T-helper 2 cell treated with Interferon-gamma antibody and Interleukin-4, amounts not matched to agents 5 μg/mL and 100 μg/mL, for 36 hours (primary cell): ENCODE data around the gene ZMYM5.
A peak's percentile ranks its signal among the peaks of the same experiment; 100 is the strongest.
"Not testable (repeated sequence)": the region's sequence is repeated elsewhere in the genome, so short reads cannot be mapped to it uniquely, and the experiment has no call there.

Experiments used
- DNase-seq: peaks from one replicate; pipeline ENCODE4 v3.0.0; 2021; ENCODE audit warnings: low spot score
- H3K27ac Mint-ChIP-seq: one replicate; pipeline ENCODE4 v1.8.0; 2021; ENCODE audit warnings: mild to moderate bottlenecking, mixed read lengths
- H3K27me3 Mint-ChIP-seq: one replicate; pipeline ENCODE4 v1.8.0; 2021; ENCODE audit warnings: low read depth, mixed read lengths
- H3K36me3 Mint-ChIP-seq: one replicate; pipeline ENCODE4 v1.8.0; 2021; ENCODE audit warnings: low read depth, mixed read lengths
- H3K4me1 Mint-ChIP-seq: one replicate; pipeline ENCODE4 v1.8.0; 2021; ENCODE audit warnings: low read depth, mixed read lengths
- H3K4me3 Mint-ChIP-seq: one replicate; pipeline ENCODE4 v1.8.0; 2022; ENCODE audit warnings: mild to moderate bottlenecking, moderate library complexity, mixed read lengths
- H3K9me3 Mint-ChIP-seq: one replicate; pipeline ENCODE4 v1.8.0; 2021; ENCODE audit warnings: mixed read lengths

Gene ZMYM5

GRCh38 chr13:19810151-19810550 is 53.3 kb downstream of the ZMYM5 start:
- Mint-ChIP-seq H3K36me3 (peaks cover 8% of the 10 kb centered on the region), H3K27me3 (no peaks in the 10 kb centered on the region), H3K9me3 (no peaks in the 10 kb centered on the region), H3K4me3 (no peak overlapping the region), H3K27ac (no peak overlapping the region), H3K4me1 (peaks cover 2% of the 10 kb centered on the region)
- no peak for DNase-seq

- no peaks in the 10 kb centered on the region for H3K27me3 Mint-ChIP-seq
- H3K4me3 Mint-ChIP-seq = no peak overlapping the region
- no peaks in the 10 kb centered on the region for H3K4me1 Mint-ChIP-seq
- H3K9me3 Mint-ChIP-seq = no peaks in the 10 kb centered on the region
- no peak for DNase-seq
- H3K27ac Mint-ChIP-seq = no peak overlapping the region
- peaks cover 1% of the 10 kb centered on the region for H3K36me3 Mint-ChIP-seq
Measured at GRCh38 chr13:19805765-19806164, 57.7 kb downstream of the ZMYM5 start.

GRCh38 chr13:19795956-19796355 is 67.5 kb downstream of the ZMYM5 start:
- Mint-ChIP-seq H3K27me3 (no peaks in the 10 kb centered on the region), H3K27ac (no peak overlapping the region), H3K36me3 (no peaks in the 10 kb centered on the region), H3K4me3 (no peak overlapping the region), H3K9me3 (no peaks in the 10 kb centered on the region), H3K4me1 (no peaks in the 10 kb centered on the region)
- DNase-seq = no peak

GRCh38 chr13:19794631-19795030 is 68.8 kb downstream of the ZMYM5 start:
- Mint-ChIP-seq H3K36me3 (no peaks in the 10 kb centered on the region), H3K4me1 (no peaks in the 10 kb centered on the region), H3K27me3 (no peaks in the 10 kb centered on the region), H3K9me3 (no peaks in the 10 kb centered on the region), H3K4me3 (no peak overlapping the region), H3K27ac (no peak overlapping the region)
- no peak for DNase-seq

- H3K4me1 Mint-ChIP-seq = no peaks in the 10 kb centered on the region
- no peaks in the 10 kb centered on the region for H3K27me3 Mint-ChIP-seq
- no peak for DNase-seq
- no peaks in the 10 kb centered on the region for H3K9me3 Mint-ChIP-seq
- H3K4me3 Mint-ChIP-seq = no peak overlapping the region
- no peaks in the 10 kb centered on the region for H3K36me3 Mint-ChIP-seq
- H3K27ac Mint-ChIP-seq = no peak overlapping the region
Measured at GRCh38 chr13:19791953-19792537, 71.4 kb downstream of the ZMYM5 start.

GRCh38 chr13:19782727-19783682 is 80.4 kb downstream of the ZMYM5 start, which contains the start of gene PSPC1:
Gene PSPC1, minus strand, starts transcription at chr13:19782945. Its CDS starts 188 bp downstream, at chr13:19782757.
- not testable (repeated sequence) for H3K9me3 Mint-ChIP-seq, H3K4me1 Mint-ChIP-seq, H3K27me3 Mint-ChIP-seq
- Mint-ChIP-seq H3K27ac (peak within 1 kb of the TSS; percentile 99), H3K4me3 (peak within 1 kb of the TSS; percentile 99), H3K36me3 (peaks cover 12% of the 10 kb centered on the region)
- peak; percentile 96 for DNase-seq

- H3K4me3 Mint-ChIP-seq = peak overlapping the region; percentile 99
- H3K4me1 Mint-ChIP-seq = peaks cover 2% of the 10 kb centered on the region
- peaks cover 3% of the 10 kb centered on the region for H3K27me3 Mint-ChIP-seq
- peaks cover 4% of the 10 kb centered on the region for H3K9me3 Mint-ChIP-seq
- peak; percentile 66 for DNase-seq
- peak overlapping the region; percentile 99 for H3K27ac Mint-ChIP-seq
- peaks cover 14% of the 10 kb centered on the region for H3K36me3 Mint-ChIP-seq
Measured at GRCh38 chr13:19782049-19782726, 81.3 kb downstream of the ZMYM5 start.

- Mint-ChIP-seq H3K9me3 (peaks cover 4% of the 10 kb centered on the region), H3K4me1 (peaks cover 2% of the 10 kb centered on the region), H3K27me3 (peaks cover 3% of the 10 kb centered on the region), H3K27ac (peak overlapping the region; percentile 99), H3K4me3 (peak overlapping the region; percentile 99), H3K36me3 (peaks cover 14% of the 10 kb centered on the region)
- DNase-seq = no peak
Measured at GRCh38 chr13:19781526-19781925, 81.9 kb downstream of the ZMYM5 start.

- Mint-ChIP-seq H3K4me3 (peak overlapping the region; percentile 99), H3K36me3 (peaks cover 17% of the 10 kb centered on the region)
- H3K9me3 Mint-ChIP-seq, H3K4me1 Mint-ChIP-seq, DNase-seq, H3K27me3 Mint-ChIP-seq, H3K27ac Mint-ChIP-seq: not testable (repeated sequence)
Measured at GRCh38 chr13:19780753-19781418, 82.6 kb downstream of the ZMYM5 start.
